GM12878 (cell line): Measurements from ENCODE around the gene RSKR. TPM values are rescaled to one million over a fixed set of nuclear protein-coding genes. Genes with fewer than 3 reads are reported as not detected.

Source experiments
- ATAC-seq: fragments of 200-7000 bp; cut with Tn5 transposase; 3 replicates; pipeline ENCODE4 v1.9.1; 2020; ENCODE audit warnings: mild to moderate bottlenecking, moderate library complexity
- BruUV-seq: library from RNA; stranded (reverse); fragments of 400-500 nt; replicated peaks from 2 replicates; lab custom pipeline; 2021; lab: Mats Ljungman, UMichigan
- CTCF ChIA-PET: fragments of 300-600 bp; sonication (Branson Sonifier 250); formaldehyde crosslinking; extraction: SDS; loops from one replicate; lab custom pipeline; 2021; ENCODE audit warnings: inconsistent platforms; lab: Yijun Ruan, JAX
- POLR2A ChIA-PET: fragments of 350-600 bp; formaldehyde crosslinking; extraction: SDS; loops from one replicate; lab custom pipeline; 2021; ENCODE audit warnings: inconsistent platforms; lab: Charles Lee
- RAD21 ChIA-PET: fragments of 300-600 bp; sonication (Branson Sonifier 250); formaldehyde crosslinking; loops from one replicate; lab custom pipeline; 2023; ENCODE audit warnings: antibody characterized with exemption; ENCODE audit not compliant: unreplicated experiment; lab: Charles Lee
- SMC1A ChIA-PET: fragments of 300-600 bp; sonication (Branson Sonifier 250); formaldehyde crosslinking; loops from one replicate; lab custom pipeline; 2023; ENCODE audit not compliant: unreplicated experiment, uncharacterized antibody; lab: Charles Lee
- DNase-seq: peaks from one replicate; pipeline ENCODE4 v3.0.0-alpha.2; 2011; ENCODE audit warnings: low read depth, low spot score
- FAIRE-seq: peaks from 3 replicates; lab custom pipeline; 2011; peaks lifted over from hg19 to GRCh38; lab: Jason Lieb, UNC
- H2AFZ ChIP-seq: 2 replicates; pipeline ENCODE4 v1.6.0; 2011; ENCODE audit warnings: low read depth, low read length, control low read depth; ENCODE audit not compliant: control insufficient read depth
- H3K27ac ChIP-seq: 2 replicates; pipeline ENCODE4 v1.5.1; 2011; ENCODE audit warnings: control low read depth; ENCODE audit not compliant: control insufficient read depth, insufficient read depth
- H3K27me3 ChIP-seq, 2 experiments: replicated peaks in 1 of 2; 2 replicates each; pipeline versions ENCODE4 v1.6.0 to v1.6.1; 2011; ENCODE audit warnings: low read length in 1 of 2; ENCODE audit not compliant: control insufficient read depth in 2 of 2, insufficient read depth in 2 of 2
- H3K36me3 ChIP-seq, 2 experiments: 2 replicates each; pipeline ENCODE4 v1.5.1; 2011; ENCODE audit warnings: low read length in 1 of 2; ENCODE audit not compliant: control insufficient read depth in 2 of 2, insufficient read depth in 2 of 2
- H3K4me1 ChIP-seq: 2 replicates; pipeline ENCODE4 v1.6.1; 2011; ENCODE audit warnings: mild to moderate bottlenecking, low read length, moderate library complexity, mixed read lengths; ENCODE audit not compliant: control insufficient read depth, insufficient read depth
- H3K4me2 ChIP-seq: 2 replicates; pipeline ENCODE4 v1.6.0; 2011; ENCODE audit warnings: control low read depth; ENCODE audit not compliant: control insufficient read depth, insufficient read depth
- H3K4me3 ChIP-seq: fragments of 200-600 bp; sonication (generic); 2 replicates; pipeline ENCODE4 v1.5.1; 2016
- H3K79me2 ChIP-seq: 2 replicates; pipeline ENCODE4 v1.6.0; 2011; ENCODE audit warnings: low read length; ENCODE audit not compliant: control insufficient read depth, insufficient read depth
- H3K9ac ChIP-seq: 2 replicates; pipeline ENCODE4 v1.8.0; 2011; ENCODE audit warnings: low read length, control low read depth, mixed read lengths; ENCODE audit not compliant: control insufficient read depth, insufficient read depth
- H3K9me3 ChIP-seq: replicated peaks from 3 replicates; pipeline ENCODE4 v1.5.1; 2011; ENCODE audit warnings: mild to moderate bottlenecking, low read length; ENCODE audit not compliant: control insufficient read depth, insufficient read depth
- H4K20me1 ChIP-seq: 2 replicates; pipeline ENCODE4 v1.6.0; 2011; ENCODE audit not compliant: control insufficient read depth, insufficient read depth
- CHD1 ChIP-seq: IDR thresholded peaks from 2 replicates; pipeline ENCODE4 v1.6.1; 2012; ENCODE audit warnings: low read depth, low read length, improper control_type of control experiment
- CTCF ChIP-seq, 3 experiments: IDR thresholded peaks in 2 of 3; conservative IDR thresholded peaks in 1 of 3; 2 replicates each; pipeline ENCODE4 v1.5.1; 2011; ENCODE audit warnings: low read depth in 3 of 3, low read length in 3 of 3, mild to moderate bottlenecking in 3 of 3, control low read depth in 2 of 3, moderate library complexity in 2 of 3, inconsistent platforms in 1 of 3, mixed read lengths in 1 of 3; ENCODE audit not compliant: control insufficient read depth in 2 of 3, insufficient read depth in 1 of 3; ENCODE audit errors: extremely low read depth in 1 of 3
- HCFC1 ChIP-seq: fragments of 150-350 bp; IDR thresholded peaks from 2 replicates; pipeline ENCODE4 v1.6.1; 2014; ENCODE audit warnings: low read length
- IKZF2 ChIP-seq, 2 experiments: fragments of 450-650 bp; IDR thresholded peaks; 2 replicates each; pipeline ENCODE4 v1.6.1; 2017; ENCODE audit warnings: mild to moderate bottlenecking in 2 of 2, moderate library complexity in 2 of 2
- MEF2A ChIP-seq: IDR thresholded peaks from 2 replicates; pipeline ENCODE4 v1.6.1; 2011; ENCODE audit warnings: low read depth, mild to moderate bottlenecking, low read length, moderate library complexity; ENCODE audit not compliant: insufficient read depth
- NBN ChIP-seq: fragments of 450-650 bp; IDR thresholded peaks from 2 replicates; pipeline ENCODE4 v1.6.1; 2016
- NFXL1 ChIP-seq: fragments of 450-650 bp; IDR thresholded peaks from 2 replicates; pipeline ENCODE4 v1.6.1; 2017; ENCODE audit warnings: antibody characterized with exemption, mild to moderate bottlenecking, borderline replicate concordance
- POU2F2 ChIP-seq: IDR thresholded peaks from 3 replicates; pipeline ENCODE4 v1.6.1; 2011; ENCODE audit warnings: low read depth, mild to moderate bottlenecking, low read length, borderline replicate concordance
- RB1 ChIP-seq: fragments of 450-650 bp; formaldehyde crosslinking; IDR thresholded peaks from 2 replicates; pipeline ENCODE4 v1.6.1; 2017; ENCODE audit warnings: mild to moderate bottlenecking, borderline replicate concordance
- STAT1 ChIP-seq: fragments of 450-650 bp; conservative IDR thresholded peaks from 2 replicates; pipeline ENCODE4 v1.6.1; 2014; ENCODE audit warnings: antibody characterized with exemption, mild to moderate bottlenecking
- ZBED1 ChIP-seq: IDR thresholded peaks from 2 replicates; pipeline ENCODE4 v1.6.1; 2016; ENCODE audit warnings: borderline replicate concordance
- ZNF384 ChIP-seq: IDR thresholded peaks from 2 replicates; pipeline ENCODE4 v1.6.1; 2012; ENCODE audit warnings: low read depth, mild to moderate bottlenecking, low read length, improper control_type of control experiment, borderline replicate concordance
- WGBS: methylation state at CpG from one replicate; pipeline ENCODE4 v1.1.6; 2016; ENCODE audit warnings: low lambda C conversion rate; ENCODE audit not compliant: insufficient replicate concordance, insufficient coverage; ENCODE audit errors: missing lambda C conversion rate; 5-methylcytosine and 5-hydroxymethylcytosine counted together
- in situ Hi-C: fragments of 300-500 bp; cut with MboI; formaldehyde crosslinking; loops from 9 replicates; pipeline ENCODE4 v1.14.3; 2018; ENCODE audit warnings: mixed read lengths
- intact Hi-C: fragments of 100-400 bp; cut with micrococcal nuclease; formaldehyde crosslinking; loops from one replicate; pipeline ENCODE4 v1.14.2; 2022; ENCODE audit not compliant: unreplicated experiment
- polyA plus RNA-seq, 11 experiments: library from polyadenylated mRNA; depleted of rRNA in 4 of 11; unstranded in 6 of 11; stranded (reverse) in 5 of 11; fragments of >200 nt; fragmentation: Nextera tagmentation in 4 of 11; fragmentation: Illumina TruSeq in 1 of 11; extraction: Ambion mirVana in 4 of 11; extraction: Trizol in 1 of 11; gene quantifications; 1 replicate in 1 of 11; 2 replicates in 10 of 11; pipeline versions ENCODE4 v1.2.1 to v1.2.3, GENCODE V29; 2011 to 2016; ENCODE audit warnings: inconsistent platforms in 2 of 11, missing spikeins in 2 of 11, low read depth in 1 of 11
- total RNA-seq, 4 experiments: library from RNA; depleted of rRNA in 3 of 4; stranded (reverse); fragments of >200 nt in 3 of 4; fragmentation: Illumina TruSeq in 1 of 4; extraction: Trizol in 1 of 4; gene quantifications; 2 replicates each; pipeline versions ENCODE4 v1.2.1 to v1.2.3, GENCODE V29; 2013 to 2021
- TF ChIP-seq, protein P1 (sequence below): fragments of 450-650 bp; IDR thresholded peaks from 2 replicates; pipeline ENCODE4 v1.6.1; 2014; ENCODE audit warnings: mild to moderate bottlenecking

Gene RSKR
- total and polyA plus RNA-seq, 10 of the 15 experiments (the other 5 are each of a cell fraction or from before 2014, with no cell fraction given) = 0.52 to 22.4 (median 8.7) TPM

GRCh38 chr17:28585851-28586250, 28.1 kb downstream of the RSKR start:
- DNase-seq = no peak
- ChIA-PET CTCF (no interaction called here), POLR2A (interaction anchor here (0.6 kb wide), 1 partner anchor 18 kb away, joined by 3 read pairs; no protein-coding TSS in a partner anchor), RAD21 (no interaction called here), SMC1A (interaction anchor here (1.9 kb wide), 1 partner anchor 12 kb away, joined by 4 read pairs; no protein-coding TSS in a partner anchor)
- Histone ChIP-seq H3K9ac (no peak overlapping the region), H3K36me3 (peaks cover 47 to 48% of the 10 kb centered on the region in 2 experiments), H3K27me3 (no peaks in the 10 kb centered on the region), H3K4me2 (no peak overlapping the region), H3K4me3 (no peak overlapping the region), H3K27ac (no peak overlapping the region), H3K79me2 (no peaks in the 10 kb centered on the region), H4K20me1 (no peaks in the 10 kb centered on the region), H3K9me3 (no peaks in the 10 kb centered on the region), H3K4me1 (no peaks in the 10 kb centered on the region), H2AFZ (no peak overlapping the region)
- no TSS peak for BruUV-seq
- in situ Hi-C loops = no loop called here
- 96% methylated on average over 3 of the region's 3 CpGs for WGBS
- ATAC-seq = no peak
- intact Hi-C loops = no loop called here
- no peak for TF ChIP-seq ZNF384
- no peak for TF ChIP-seq POU2F2
- no peak for TF ChIP-seq NBN
- TF ChIP-seq CHD1 = no peak
- TF ChIP-seq MEF2A = no peak
- no peak for TF ChIP-seq HCFC1
- no peak for TF ChIP-seq STAT1
- TF ChIP-seq, protein P1, sequence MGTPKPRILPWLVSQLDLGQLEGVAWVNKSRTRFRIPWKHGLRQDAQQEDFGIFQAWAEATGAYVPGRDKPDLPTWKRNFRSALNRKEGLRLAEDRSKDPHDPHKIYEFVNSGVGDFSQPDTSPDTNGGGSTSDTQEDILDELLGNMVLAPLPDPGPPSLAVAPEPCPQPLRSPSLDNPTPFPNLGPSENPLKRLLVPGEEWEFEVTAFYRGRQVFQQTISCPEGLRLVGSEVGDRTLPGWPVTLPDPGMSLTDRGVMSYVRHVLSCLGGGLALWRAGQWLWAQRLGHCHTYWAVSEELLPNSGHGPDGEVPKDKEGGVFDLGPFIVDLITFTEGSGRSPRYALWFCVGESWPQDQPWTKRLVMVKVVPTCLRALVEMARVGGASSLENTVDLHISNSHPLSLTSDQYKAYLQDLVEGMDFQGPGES = no peak
- no peak for TF ChIP-seq RB1
- no peak for TF ChIP-seq ZBED1
- no peak for TF ChIP-seq CTCF (IDR thresholded peaks at IDR 0.05 in 2 of 3, conservative IDR thresholded peaks at IDR 0.05 in 1 of 3; ENCODE audit: control insufficient read depth in 2 of 3, extremely low read depth in 1 of 3, insufficient read depth in 1 of 3, low read depth in 3 of 3, low read length in 3 of 3)
- TF ChIP-seq IKZF2 (IDR thresholded peaks at IDR 0.05) = no peak
- TF ChIP-seq NFXL1 = no peak
- FAIRE-seq = no peak
